ENCODE results near the gene SYT1. TPM values are rescaled to one million over a fixed set of nuclear protein-coding genes. Genes with fewer than 3 reads are reported as not detected.

Gene SYT1
- total RNA-seq, 2 experiments from 2014 or later, result not detected

DNA sequence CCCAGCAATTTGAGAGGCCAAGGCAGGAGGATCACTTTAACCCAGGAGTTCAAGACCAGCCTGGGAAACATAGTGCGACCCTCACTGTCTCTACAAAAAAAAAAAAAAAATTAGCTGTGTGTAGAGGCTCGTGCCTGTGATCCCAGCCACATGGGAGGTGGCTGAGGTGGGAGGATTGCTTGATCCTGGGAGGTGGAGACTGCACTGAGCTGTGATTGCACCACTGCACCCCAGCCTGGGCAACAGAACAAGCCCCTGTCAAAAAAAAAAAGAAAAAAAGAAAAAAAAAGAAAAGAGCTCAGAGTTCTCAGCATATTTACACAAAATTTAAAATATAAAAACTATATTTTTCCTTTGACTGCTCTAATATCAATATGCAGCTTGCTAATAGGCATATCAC is 260.8 kb downstream of the SYT1 start:
- CTCF ChIA-PET, result no interaction called here
- H3K4me1 Mint-ChIP-seq, result no peaks in the 10 kb centered on the region
- peaks cover 7% of the 10 kb centered on the region for H3K9me3 Mint-ChIP-seq (ENCODE audit: low read depth)
- no peak for ATAC-seq
- no peaks in the 10 kb centered on the region for H3K36me3 Mint-ChIP-seq
- DNase-seq, result no peak
- no peak overlapping the region for H3K27ac Mint-ChIP-seq
- H3K27me3 Mint-ChIP-seq, result no peaks in the 10 kb centered on the region
- H3K4me3 Mint-ChIP-seq, result no peak overlapping the region

DNA sequence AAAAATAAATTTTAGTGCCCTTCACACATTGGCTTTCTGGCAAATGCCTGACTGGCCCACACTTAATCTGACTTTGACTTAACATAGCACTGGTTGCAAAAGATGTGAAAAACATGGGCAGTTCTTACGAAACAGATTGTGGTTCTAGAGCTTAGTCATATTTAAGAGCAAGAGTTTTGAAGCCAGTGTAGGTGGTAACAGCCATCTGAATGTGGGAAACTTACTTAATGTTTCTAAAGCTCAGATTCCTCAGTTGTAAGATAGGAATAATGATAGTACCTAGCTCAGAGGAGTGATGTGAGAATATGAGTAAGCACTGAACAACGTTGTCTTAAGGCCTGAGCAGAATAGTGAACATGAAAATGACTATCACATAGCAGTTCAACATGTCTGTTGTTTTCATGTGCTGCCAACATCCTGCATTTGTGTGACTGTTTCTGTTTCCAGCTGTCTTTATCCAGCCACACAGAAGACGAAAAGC is 262.7 kb downstream of the SYT1 start:
- H3K36me3 Mint-ChIP-seq, result no peaks in the 10 kb centered on the region
- ATAC-seq (no peak), DNase-seq (no peak)
- H3K4me3 Mint-ChIP-seq, result no peak overlapping the region
- peaks cover 7% of the 10 kb centered on the region for H3K9me3 Mint-ChIP-seq (ENCODE audit: low read depth)
- CTCF ChIA-PET, result no interaction called here
- no peaks in the 10 kb centered on the region for H3K4me1 Mint-ChIP-seq
- no peaks in the 10 kb centered on the region for H3K27me3 Mint-ChIP-seq
- no peak overlapping the region for H3K27ac Mint-ChIP-seq

- CTCF ChIA-PET, result no interaction called here
- H3K4me1 Mint-ChIP-seq, result no peaks in the 10 kb centered on the region
- H3K27ac Mint-ChIP-seq, result no peak overlapping the region
- no peaks in the 10 kb centered on the region for H3K27me3 Mint-ChIP-seq
- DNase-seq (no peak), ATAC-seq (no peak)
- peaks cover 7% of the 10 kb centered on the region for H3K9me3 Mint-ChIP-seq (ENCODE audit: low read depth)
- H3K4me3 Mint-ChIP-seq, result no peak overlapping the region
- H3K36me3 Mint-ChIP-seq, result no peaks in the 10 kb centered on the region
These were observed 264.4 kb downstream of the SYT1 start for GRCh38 chr12:79128956-79129355.

- ATAC-seq (no peak), DNase-seq (no peak)
- H3K27ac Mint-ChIP-seq, result no peak overlapping the region
- no peaks in the 10 kb centered on the region for H3K36me3 Mint-ChIP-seq
- H3K27me3 Mint-ChIP-seq, result no peaks in the 10 kb centered on the region
- no peaks in the 10 kb centered on the region for H3K4me1 Mint-ChIP-seq
- no peaks in the 10 kb centered on the region for H3K9me3 Mint-ChIP-seq (ENCODE audit: low read depth)
- H3K4me3 Mint-ChIP-seq, result no peak overlapping the region
- CTCF ChIA-PET, result no interaction called here
These were observed 274.3 kb downstream of the SYT1 start for GRCh38 chr12:79138872-79139271.

DNA sequence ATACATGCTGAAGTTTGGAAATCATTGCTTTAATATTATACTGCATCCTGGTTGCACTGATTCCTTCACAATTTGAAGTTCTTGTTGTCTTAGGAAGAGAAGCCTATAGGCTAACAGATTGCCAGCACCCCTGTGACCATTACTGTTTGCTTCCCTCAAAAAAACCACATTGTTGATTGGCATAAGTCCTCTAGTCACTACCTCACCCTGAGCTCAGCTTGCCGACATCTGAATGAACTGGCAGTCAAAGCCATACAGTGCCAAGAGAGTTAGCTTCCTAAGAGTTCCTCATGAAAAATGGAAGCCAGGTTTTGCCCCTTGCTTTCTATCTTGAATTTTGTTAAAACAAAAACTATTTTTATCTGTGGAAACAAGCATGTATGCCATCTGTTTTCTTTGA is 276.1 kb downstream of the SYT1 start:
- no peaks in the 10 kb centered on the region for H3K27me3 Mint-ChIP-seq
- no peak overlapping the region for H3K27ac Mint-ChIP-seq
- no peak overlapping the region for H3K4me3 Mint-ChIP-seq
- CTCF ChIA-PET, result no interaction called here
- no peaks in the 10 kb centered on the region for H3K4me1 Mint-ChIP-seq
- H3K36me3 Mint-ChIP-seq, result no peaks in the 10 kb centered on the region
- peaks cover 3% of the 10 kb centered on the region for H3K9me3 Mint-ChIP-seq (ENCODE audit: low read depth)
- ATAC-seq (no peak), DNase-seq (no peak)

GRCh38 chr12:79141776-79142175 is 277.2 kb downstream of the SYT1 start:
- H3K36me3 Mint-ChIP-seq, result no peaks in the 10 kb centered on the region

DNA sequence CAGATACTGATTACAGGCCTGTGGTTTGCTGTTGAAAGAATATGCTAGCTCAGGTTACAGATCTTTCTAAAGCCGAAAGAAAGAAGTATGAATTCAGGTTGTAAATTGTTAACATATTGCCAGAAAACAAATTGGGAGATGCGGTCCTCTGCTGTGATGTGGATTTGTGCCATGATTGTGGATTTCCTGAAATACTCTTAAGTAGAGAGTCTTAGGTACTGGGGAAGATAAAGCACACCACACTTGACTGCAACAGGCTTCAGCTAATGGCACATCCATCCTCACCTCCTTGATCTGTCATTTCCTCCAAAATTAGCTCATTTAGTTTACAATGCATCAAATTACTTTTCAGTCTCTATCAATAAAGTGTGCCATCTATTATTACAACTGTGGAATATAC is 279.2 kb downstream of the SYT1 start:
- H3K9me3 Mint-ChIP-seq (ENCODE audit: low read depth), result peaks cover 3% of the 10 kb centered on the region
- H3K36me3 Mint-ChIP-seq, result no peaks in the 10 kb centered on the region
- no peak for DNase-seq
- CTCF ChIA-PET, result no interaction called here
- H3K27me3 Mint-ChIP-seq, result no peaks in the 10 kb centered on the region
- ATAC-seq, result no peak
- H3K4me1 Mint-ChIP-seq, result no peaks in the 10 kb centered on the region
- H3K4me3 Mint-ChIP-seq, result no peak overlapping the region
- H3K27ac Mint-ChIP-seq, result no peak overlapping the region

More at GRCh38 chr12:79141776-79142175, 277.2 kb downstream of the SYT1 start:
- H3K4me1 Mint-ChIP-seq, result no peaks in the 10 kb centered on the region
- H3K27me3 Mint-ChIP-seq, result no peaks in the 10 kb centered on the region
- H3K4me3 Mint-ChIP-seq, result no peak overlapping the region
- peaks cover 3% of the 10 kb centered on the region for H3K9me3 Mint-ChIP-seq (ENCODE audit: low read depth)
- no peak for DNase-seq
- no peak for ATAC-seq
- H3K27ac Mint-ChIP-seq, result no peak overlapping the region
- CTCF ChIA-PET, result no interaction called here

- Mint-ChIP-seq H3K9me3 (ENCODE audit: low read depth) (peaks cover 3% of the 10 kb centered on the region), H3K4me3 (no peak overlapping the region), H3K27me3 (no peaks in the 10 kb centered on the region), H3K27ac (no peak overlapping the region), H3K4me1 (no peaks in the 10 kb centered on the region), H3K36me3 (no peaks in the 10 kb centered on the region)
- ATAC-seq, result no peak
- no peak for DNase-seq
- CTCF ChIA-PET, result no interaction called here
These were observed 287.4 kb downstream of the SYT1 start for GRCh38 chr12:79151956-79152355.

DNA sequence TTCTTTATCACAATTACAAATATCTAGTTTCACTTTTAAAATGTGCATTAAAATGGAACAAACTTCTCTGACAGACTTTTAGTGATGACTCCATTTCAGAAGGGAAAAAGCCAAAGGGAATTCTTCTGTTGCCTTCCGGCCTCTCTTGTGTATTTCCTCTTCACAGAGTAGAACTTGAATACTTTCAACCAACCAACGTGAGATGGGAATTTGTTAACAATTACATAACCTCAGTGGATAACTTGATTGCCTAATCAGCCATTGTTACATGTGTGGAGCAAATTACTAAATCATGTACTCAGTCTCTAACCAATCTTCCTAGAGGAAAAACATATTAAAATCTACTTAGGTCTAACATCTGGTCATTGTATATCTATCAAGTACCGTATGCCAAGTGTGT is 291.1 kb downstream of the SYT1 start:
- no peak overlapping the region for H3K27ac Mint-ChIP-seq
- CTCF ChIA-PET, result interaction anchor here (1.0 kb wide), 1 partner anchor 11 kb away, joined by 3 read pairs; no protein-coding TSS in a partner anchor

GRCh38 chr12:79156846-79157463 is 292.4 kb downstream of the SYT1 start:
- H3K9me3 Mint-ChIP-seq (ENCODE audit: low read depth), result peaks cover 8% of the 10 kb centered on the region
- DNase-seq (no peak), ATAC-seq (no peak)
- H3K4me1 Mint-ChIP-seq, result no peaks in the 10 kb centered on the region
- no peak overlapping the region for H3K4me3 Mint-ChIP-seq
- no peaks in the 10 kb centered on the region for H3K36me3 Mint-ChIP-seq
- CTCF ChIA-PET, result no interaction called here
- H3K27me3 Mint-ChIP-seq, result no peaks in the 10 kb centered on the region
- H3K27ac Mint-ChIP-seq, result no peak overlapping the region

More for the DNA sequence above, 291.1 kb downstream of the SYT1 start:
- Mint-ChIP-seq H3K4me3 (no peak overlapping the region), H3K27me3 (no peaks in the 10 kb centered on the region), H3K4me1 (no peaks in the 10 kb centered on the region), H3K36me3 (no peaks in the 10 kb centered on the region), H3K9me3 (ENCODE audit: low read depth) (peaks cover 8% of the 10 kb centered on the region)
- DNase-seq (no peak), ATAC-seq (no peak)

GRCh38 chr12:79161249-79161934 is 296.8 kb downstream of the SYT1 start:
- Mint-ChIP-seq H3K27me3 (no peaks in the 10 kb centered on the region), H3K27ac (no peak overlapping the region), H3K36me3 (no peaks in the 10 kb centered on the region), H3K4me1 (no peaks in the 10 kb centered on the region), H3K4me3 (no peak overlapping the region), H3K9me3 (ENCODE audit: low read depth) (peaks cover 9% of the 10 kb centered on the region)
- CTCF ChIA-PET, result no interaction called here
- DNase-seq (no peak), ATAC-seq (no peak)

DNA sequence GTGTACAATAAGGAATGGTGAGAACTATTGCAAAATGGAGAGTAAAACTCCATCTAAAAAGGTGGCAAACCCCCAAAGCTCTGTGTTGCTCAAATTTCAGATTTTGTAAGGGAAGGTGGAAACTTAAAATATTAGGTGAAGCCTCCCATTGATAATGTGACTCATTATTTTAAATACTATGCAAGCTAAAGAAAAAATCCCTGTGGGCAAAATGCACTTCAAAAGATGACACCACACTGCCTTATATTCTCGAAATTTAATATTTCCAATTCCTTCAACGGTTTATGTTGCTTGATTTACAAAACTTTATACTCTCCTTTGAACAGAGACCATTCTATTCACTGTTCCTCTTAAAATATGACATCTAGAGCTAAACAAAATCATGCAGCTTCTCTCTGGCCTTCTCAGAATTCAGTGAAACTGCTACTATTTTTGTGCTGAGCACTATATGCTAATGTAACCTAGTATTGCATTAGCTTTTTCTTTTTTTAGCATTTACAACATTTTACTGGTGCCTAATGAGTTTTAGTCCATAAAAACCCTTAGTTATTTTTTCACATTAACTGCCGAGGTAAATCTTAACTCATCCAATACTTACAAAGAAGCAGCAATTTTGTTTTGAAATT is 297.7 kb downstream of the SYT1 start:
- Mint-ChIP-seq H3K27me3 (no peaks in the 10 kb centered on the region), H3K4me3 (no peak overlapping the region), H3K27ac (no peak overlapping the region), H3K9me3 (ENCODE audit: low read depth) (peaks cover 9% of the 10 kb centered on the region), H3K4me1 (no peaks in the 10 kb centered on the region), H3K36me3 (no peaks in the 10 kb centered on the region)
- DNase-seq (no peak), ATAC-seq (no peak)
- CTCF ChIA-PET, result no interaction called here

GRCh38 chr12:79162948-79163347 is 298.4 kb downstream of the SYT1 start:
- no peaks in the 10 kb centered on the region for H3K36me3 Mint-ChIP-seq
- H3K27ac Mint-ChIP-seq, result no peak overlapping the region
- DNase-seq (no peak), ATAC-seq (no peak)
- no peaks in the 10 kb centered on the region for H3K4me1 Mint-ChIP-seq
- CTCF ChIA-PET, result no interaction called here
- no peaks in the 10 kb centered on the region for H3K27me3 Mint-ChIP-seq
- H3K4me3 Mint-ChIP-seq, result no peak overlapping the region
- H3K9me3 Mint-ChIP-seq (ENCODE audit: low read depth), result peaks cover 9% of the 10 kb centered on the region

GRCh38 chr12:79164890-79165289 is 300.3 kb downstream of the SYT1 start:
- Mint-ChIP-seq H3K4me1 (no peaks in the 10 kb centered on the region), H3K9me3 (ENCODE audit: low read depth) (peaks cover 11% of the 10 kb centered on the region)
- CTCF ChIA-PET, result no interaction called here

More at GRCh38 chr12:79164890-79165289, 300.3 kb downstream of the SYT1 start:
- no peaks in the 10 kb centered on the region for H3K36me3 Mint-ChIP-seq
- H3K27ac Mint-ChIP-seq, result no peak overlapping the region
- H3K27me3 Mint-ChIP-seq, result no peaks in the 10 kb centered on the region
- H3K4me3 Mint-ChIP-seq, result no peak overlapping the region
- ATAC-seq (no peak), DNase-seq (no peak)
